ENCODE data around the gene ZNF750. TPM values are rescaled to one million over a fixed set of nuclear protein-coding genes. Genes with fewer than 3 reads are reported as not detected.

ZNF750 gene
- total and polyA plus RNA-seq, 2 of the 13 experiments (the other 11 are each of a cell fraction or from before 2014, with no cell fraction given) = not detected

DNA sequence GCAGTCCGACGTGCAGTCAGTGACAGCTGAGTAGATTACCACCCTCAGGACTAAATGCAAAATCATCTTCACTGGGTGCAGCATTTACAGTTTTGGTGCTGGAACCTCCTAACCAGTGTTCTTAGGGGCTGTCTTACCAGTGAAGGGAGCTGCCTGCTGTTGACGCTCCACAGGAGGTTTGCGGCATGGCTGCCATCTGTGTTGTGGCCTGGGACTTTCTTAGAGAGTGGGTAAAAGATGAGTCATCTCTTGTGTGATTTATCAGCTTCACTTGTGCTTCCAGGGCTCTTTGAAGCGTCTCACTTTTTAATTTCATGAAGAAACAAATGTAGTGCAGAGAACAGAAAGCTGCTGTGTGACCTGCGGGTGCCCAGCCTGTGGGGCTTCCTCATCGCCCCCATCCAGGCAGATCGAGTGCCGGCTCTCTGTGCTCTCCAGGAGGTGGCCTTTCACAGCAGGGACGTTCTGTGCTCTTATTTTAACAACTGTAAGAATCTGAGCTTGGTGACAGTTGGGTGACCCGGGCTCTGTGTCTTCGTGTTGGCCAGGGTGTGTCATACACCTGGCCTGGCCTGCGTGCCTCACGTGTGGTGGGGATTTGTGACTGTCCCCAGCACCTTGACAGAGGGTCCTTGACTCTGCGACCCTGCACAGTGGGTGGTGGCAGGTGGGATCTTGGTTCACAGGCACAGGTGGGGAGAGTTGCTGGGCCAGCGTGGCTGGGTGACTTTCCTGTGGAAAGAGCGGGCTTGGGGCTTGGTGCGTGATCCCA is 24.3 kb upstream of the ZNF750 start:
- DNase-seq (ENCODE audit: low spot score) = no peak
- Histone ChIP-seq H3K4me3 (replicated peaks in 1 of 3; ENCODE audit: insufficient read depth in 1 of 3, low read depth in 2 of 3, low read length in 3 of 3) (no peak overlapping the region), H3K4me2 (ENCODE audit: low read depth, low read length) (no peak overlapping the region), H3K79me2 (ENCODE audit: insufficient read depth, low read length) (no peaks in the 10 kb centered on the region), H3K27ac (ENCODE audit: extremely low read length, insufficient read depth, low read length) (no peak overlapping the region), H2AFZ (ENCODE audit: low read length) (no peak overlapping the region), H3K4me1 (ENCODE audit: insufficient read depth, low read length) (peaks cover 12% of the 10 kb centered on the region), H3K9me3 (ENCODE audit: low read length) (no peaks in the 10 kb centered on the region), H4K20me1 (ENCODE audit: insufficient read depth, low read length) (no peaks in the 10 kb centered on the region), H3K27me3 (ENCODE audit: control insufficient read depth in 1 of 2, insufficient read depth in 2 of 2, low read length in 2 of 2) (no peaks in the 10 kb centered on the region), H3K9ac (ENCODE audit: insufficient read depth, low read depth, low read length) (no peak overlapping the region), H3K36me3 (replicated peaks in 1 of 2; ENCODE audit: control insufficient read depth in 1 of 2, insufficient read depth in 2 of 2, low read length in 2 of 2) (no peaks in the 10 kb centered on the region)
- WGBS (ENCODE audit: low lambda C conversion rate) = 90% methylated on average over 15 of the region's 18 CpGs
- ChIA-PET CTCF (ENCODE audit: low intra/inter-chr PET ratio, low total read pairs) (no interaction called here), POLR2A (no interaction called here)
- intact Hi-C loops (cut with micrococcal nuclease; ENCODE audit: unreplicated experiment) (no loop called here), in situ Hi-C loops (cut with HindIII; ENCODE audit: extremely low pct_ligation_motif_present, low pct_unique_long_range_greater_than_20kb) (no loop called here)
- ATAC-seq = no peak
- 0 out of 2 replicates have a peak, but pooled peaks have one; percentile 7 for TF ChIP-seq FOSL2 (CRISPR knock-in tag; IDR thresholded peaks at IDR 0.05)
- TF ChIP-seq ZNF841 (CRISPR knock-in tag; IDR thresholded peaks at IDR 0.05; ENCODE audit: borderline replicate concordance) = no peak
- TF ChIP-seq ZFX (CRISPR knock-in tag; IDR thresholded peaks at IDR 0.05; ENCODE audit: low read depth) = no peak
- no peak for TF ChIP-seq ZSCAN20 (CRISPR knock-in tag; IDR thresholded peaks at IDR 0.05; ENCODE audit: borderline replicate concordance)
- TF ChIP-seq HCFC1 (IDR thresholded peaks at IDR 0.05; ENCODE audit: low read depth, low read length) = no peak
- no peak for TF ChIP-seq ZNF281 (CRISPR knock-in tag; IDR thresholded peaks at IDR 0.05; ENCODE audit: borderline replicate concordance)
- no peak for TF ChIP-seq TARDBP (CRISPR knock-in tag; IDR thresholded peaks at IDR 0.05)
- TF ChIP-seq CREB3 (CRISPR knock-in tag; IDR thresholded peaks at IDR 0.05) = no peak
- BruUV-seq (replicated peaks) = no TSS peak
- no peak for FAIRE-seq
